Nephron progenitor cell (in vitro differentiated cells): Measurements from ENCODE around the gene NR6A1.

ENCODE experiments used
- DNase-seq: peaks from one replicate; pipeline ENCODE4 v3.0.0; 2021
- H3K27ac Mint-ChIP-seq: 2 replicates; pipeline ENCODE4 v1.8.0; 2021; ENCODE audit warnings: mild to moderate bottlenecking, moderate library complexity, mixed read lengths
- H3K27me3 Mint-ChIP-seq: 2 replicates; pipeline ENCODE4 v1.8.0; 2021; ENCODE audit warnings: mild to moderate bottlenecking, low read depth, mixed read lengths; ENCODE audit not compliant: poor library complexity
- H3K36me3 Mint-ChIP-seq: 2 replicates; pipeline ENCODE4 v1.8.0; 2021; ENCODE audit warnings: low read depth, mixed read lengths
- H3K4me1 Mint-ChIP-seq: 2 replicates; pipeline ENCODE4 v1.8.0; 2021; ENCODE audit warnings: mixed read lengths
- H3K4me3 Mint-ChIP-seq: 2 replicates; pipeline ENCODE4 v1.8.0; 2021; ENCODE audit warnings: mild to moderate bottlenecking, moderate library complexity, mixed read lengths
- H3K9me3 Mint-ChIP-seq: 2 replicates; pipeline ENCODE4 v1.8.0; 2021; ENCODE audit warnings: mild to moderate bottlenecking, moderate library complexity, mixed read lengths
- TF ChIP-seq, protein P1 (sequence below): fragments of 200-600 bp; sonication (generic); IDR thresholded peaks from 2 replicates; pipeline ENCODE4 v1.5.0; 2021; ENCODE audit warnings: antibody characterized with exemption

Gene NR6A1

DNA sequence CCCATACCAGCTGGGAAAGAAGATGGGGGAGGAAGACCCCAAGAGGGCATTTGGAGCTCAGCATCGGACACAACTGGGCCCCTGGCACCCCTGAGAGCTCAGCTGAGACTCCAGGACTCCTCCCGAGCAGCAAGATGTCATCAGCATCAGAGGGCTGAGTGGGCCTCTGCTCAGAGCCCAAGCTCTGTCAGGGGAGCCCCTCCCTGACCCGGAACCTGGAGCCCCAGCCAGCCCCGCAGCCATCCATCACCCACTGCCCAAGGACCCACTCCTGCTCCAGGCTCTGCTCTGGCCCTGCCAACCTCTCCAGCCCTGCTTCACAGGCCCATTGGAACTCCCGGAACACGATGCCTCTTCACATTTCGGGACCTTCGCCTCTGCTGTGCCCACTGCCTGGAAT, 273.7 kb downstream of the NR6A1 start:
- H3K4me1 Mint-ChIP-seq = peaks cover 45% of the 10 kb centered on the region
- no peaks in the 10 kb centered on the region for H3K36me3 Mint-ChIP-seq
- DNase-seq = no peak
- peaks cover 92% of the 10 kb centered on the region for H3K27me3 Mint-ChIP-seq
- H3K4me3 Mint-ChIP-seq = no peak overlapping the region
- no peak overlapping the region for H3K27ac Mint-ChIP-seq
- H3K9me3 Mint-ChIP-seq = no peaks in the 10 kb centered on the region
- TF ChIP-seq, protein P1, sequence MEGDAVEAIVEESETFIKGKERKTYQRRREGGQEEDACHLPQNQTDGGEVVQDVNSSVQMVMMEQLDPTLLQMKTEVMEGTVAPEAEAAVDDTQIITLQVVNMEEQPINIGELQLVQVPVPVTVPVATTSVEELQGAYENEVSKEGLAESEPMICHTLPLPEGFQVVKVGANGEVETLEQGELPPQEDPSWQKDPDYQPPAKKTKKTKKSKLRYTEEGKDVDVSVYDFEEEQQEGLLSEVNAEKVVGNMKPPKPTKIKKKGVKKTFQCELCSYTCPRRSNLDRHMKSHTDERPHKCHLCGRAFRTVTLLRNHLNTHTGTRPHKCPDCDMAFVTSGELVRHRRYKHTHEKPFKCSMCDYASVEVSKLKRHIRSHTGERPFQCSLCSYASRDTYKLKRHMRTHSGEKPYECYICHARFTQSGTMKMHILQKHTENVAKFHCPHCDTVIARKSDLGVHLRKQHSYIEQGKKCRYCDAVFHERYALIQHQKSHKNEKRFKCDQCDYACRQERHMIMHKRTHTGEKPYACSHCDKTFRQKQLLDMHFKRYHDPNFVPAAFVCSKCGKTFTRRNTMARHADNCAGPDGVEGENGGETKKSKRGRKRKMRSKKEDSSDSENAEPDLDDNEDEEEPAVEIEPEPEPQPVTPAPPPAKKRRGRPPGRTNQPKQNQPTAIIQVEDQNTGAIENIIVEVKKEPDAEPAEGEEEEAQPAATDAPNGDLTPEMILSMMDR = no peak

DNA sequence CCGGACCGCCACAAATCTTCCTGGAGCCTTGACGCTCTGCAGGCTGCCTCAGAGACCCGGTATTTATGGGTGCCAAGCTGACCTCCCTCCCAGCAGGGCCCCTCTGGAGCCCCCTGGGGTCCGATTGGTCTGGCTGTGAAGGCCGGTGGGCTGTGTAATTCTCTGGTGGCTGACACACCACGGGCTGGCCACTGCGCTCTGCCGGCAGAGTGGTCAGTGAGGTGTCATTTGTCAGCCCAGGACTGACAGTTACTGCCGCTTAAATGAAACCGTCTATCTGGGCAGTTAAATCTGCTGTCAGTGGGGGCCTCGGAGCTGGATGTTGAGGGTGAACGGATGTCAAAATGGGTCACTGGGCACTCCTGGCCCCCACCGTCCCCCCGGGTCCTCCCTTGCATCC, 274.6 kb downstream of the NR6A1 start:
- Mint-ChIP-seq H3K9me3 (no peaks in the 10 kb centered on the region), H3K4me1 (peaks cover 45% of the 10 kb centered on the region), H3K27ac (no peak overlapping the region), H3K36me3 (no peaks in the 10 kb centered on the region), H3K4me3 (peak overlapping the region; percentile 16), H3K27me3 (peaks cover 92% of the 10 kb centered on the region)
- TF ChIP-seq, protein P1 = no peak
- DNase-seq = peak; percentile 81

DNA sequence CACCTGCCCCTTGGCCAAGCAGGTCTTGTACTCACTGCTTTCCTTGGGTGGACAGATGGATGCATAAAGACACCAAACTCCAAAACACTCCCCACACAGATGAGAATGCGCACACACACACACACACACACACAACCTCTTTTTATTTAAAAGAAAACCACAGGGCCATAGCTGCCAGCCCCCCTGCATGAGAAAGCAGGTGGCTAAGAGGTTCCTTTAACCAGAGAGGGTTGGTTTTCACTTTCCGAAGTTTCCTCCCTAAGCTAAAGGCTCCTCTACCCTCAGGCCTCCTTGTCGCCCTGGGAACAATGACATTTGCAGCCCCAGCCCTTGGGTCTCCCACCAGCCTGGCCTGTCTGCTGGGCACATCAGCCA, 275.0 kb downstream of the NR6A1 start:
- no peak overlapping the region for H3K27ac Mint-ChIP-seq
- H3K36me3 Mint-ChIP-seq = no peaks in the 10 kb centered on the region
- peaks cover 45% of the 10 kb centered on the region for H3K4me1 Mint-ChIP-seq
- H3K4me3 Mint-ChIP-seq = peak overlapping the region; percentile 16
- no peak for DNase-seq
- H3K27me3 Mint-ChIP-seq = peaks cover 88% of the 10 kb centered on the region
- TF ChIP-seq, protein P1 = no peak
- no peaks in the 10 kb centered on the region for H3K9me3 Mint-ChIP-seq

DNA sequence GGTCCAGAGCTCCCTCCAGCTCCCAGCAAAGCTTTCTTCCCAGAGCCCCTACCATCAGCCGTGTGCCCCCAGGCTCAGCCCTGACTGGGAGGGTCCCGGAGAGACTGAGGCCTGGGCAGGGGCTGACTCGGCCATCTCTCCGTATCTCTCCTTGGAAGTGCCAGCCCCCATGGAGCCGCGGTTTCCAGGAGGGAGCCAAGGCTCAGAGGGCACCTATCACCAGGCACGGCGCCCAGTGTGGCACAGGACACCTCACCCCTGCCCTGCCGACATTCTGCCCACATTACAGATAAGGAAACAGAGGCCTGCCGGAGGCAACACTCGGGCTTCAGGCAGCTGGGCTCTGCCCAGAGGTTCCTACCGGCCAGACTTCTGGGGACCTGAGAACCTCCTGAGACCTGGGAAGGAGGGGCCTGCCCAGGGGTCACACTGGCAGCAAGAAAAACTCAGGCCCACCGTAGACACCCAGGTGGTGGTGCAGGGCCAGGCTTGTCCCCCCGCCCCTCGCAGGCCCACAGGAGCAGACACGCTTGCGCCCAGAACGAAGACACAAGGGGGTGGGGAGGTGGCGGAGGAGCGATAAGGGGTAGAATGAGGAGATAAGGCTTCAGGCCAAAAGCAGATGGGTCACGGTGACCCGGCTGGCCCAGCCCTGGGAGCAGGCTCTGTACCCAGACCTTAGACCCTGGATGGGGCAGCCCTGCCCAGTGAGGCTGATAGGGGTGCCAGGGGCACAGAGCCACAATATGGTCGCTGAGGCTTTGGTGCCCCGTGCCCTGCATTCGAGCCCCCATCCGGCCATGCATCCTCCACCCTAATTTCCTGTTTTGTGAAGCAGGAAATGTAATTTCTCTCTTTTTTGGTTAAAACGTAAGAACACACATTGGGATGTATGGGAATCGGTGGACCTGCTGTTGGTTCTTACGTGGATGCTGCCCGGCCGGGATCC, 275.7 kb downstream of the NR6A1 start:
- TF ChIP-seq, protein P1 = no peak
- peaks cover 84% of the 10 kb centered on the region for H3K27me3 Mint-ChIP-seq
- no peaks in the 10 kb centered on the region for H3K9me3 Mint-ChIP-seq
- DNase-seq = no peak
- H3K4me1 Mint-ChIP-seq = peaks cover 45% of the 10 kb centered on the region
- H3K27ac Mint-ChIP-seq = no peak overlapping the region
- no peak overlapping the region for H3K4me3 Mint-ChIP-seq
- H3K36me3 Mint-ChIP-seq = no peaks in the 10 kb centered on the region

DNA sequence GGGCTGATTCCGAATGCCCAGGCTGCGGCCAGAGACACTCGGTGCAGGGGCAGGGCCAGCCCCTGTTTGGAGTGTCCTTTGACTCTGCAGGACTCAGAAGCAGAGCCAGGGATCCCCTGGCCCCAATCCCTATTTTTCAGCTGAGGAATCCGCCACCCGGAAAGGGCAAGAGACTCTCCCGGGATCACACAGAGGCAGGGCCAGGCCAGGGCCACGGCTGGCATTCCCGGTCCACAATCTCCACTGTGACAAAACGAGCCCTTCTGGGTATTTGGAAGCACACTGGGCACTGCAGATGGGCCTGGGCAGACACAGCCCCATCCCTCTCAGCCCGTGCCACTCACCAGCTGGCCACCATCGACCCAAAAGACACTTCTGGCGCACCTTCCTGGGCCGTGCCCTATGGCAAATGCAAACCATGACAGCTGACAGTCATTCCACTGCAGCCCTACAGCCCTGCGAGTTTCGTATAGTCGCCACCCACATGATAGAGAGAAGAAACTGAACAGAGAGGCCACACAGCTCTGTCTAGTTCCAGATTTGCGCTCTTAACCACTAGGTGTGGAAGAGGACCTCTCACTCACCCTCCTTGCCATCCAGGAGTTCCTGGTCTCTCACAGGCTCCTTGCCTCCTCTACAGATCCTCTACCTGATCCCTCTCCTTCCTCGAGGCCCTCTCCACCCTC, 277.2 kb downstream of the NR6A1 start:
- DNase-seq = no peak
- Mint-ChIP-seq H3K9me3 (no peaks in the 10 kb centered on the region), H3K27ac (no peak overlapping the region), H3K4me3 (no peak overlapping the region), H3K4me1 (peaks cover 50% of the 10 kb centered on the region), H3K27me3 (peaks cover 86% of the 10 kb centered on the region), H3K36me3 (no peaks in the 10 kb centered on the region)
- TF ChIP-seq, protein P1 = no peak
